ENCODE measurements around the gene IRAK3. TPM values are rescaled to one million over a fixed set of nuclear protein-coding genes. Genes with fewer than 3 reads are reported as not detected.

IRAK3 gene
- total RNA-seq, 1 donor from 2014 or later = 4.9 TPM

DNA sequence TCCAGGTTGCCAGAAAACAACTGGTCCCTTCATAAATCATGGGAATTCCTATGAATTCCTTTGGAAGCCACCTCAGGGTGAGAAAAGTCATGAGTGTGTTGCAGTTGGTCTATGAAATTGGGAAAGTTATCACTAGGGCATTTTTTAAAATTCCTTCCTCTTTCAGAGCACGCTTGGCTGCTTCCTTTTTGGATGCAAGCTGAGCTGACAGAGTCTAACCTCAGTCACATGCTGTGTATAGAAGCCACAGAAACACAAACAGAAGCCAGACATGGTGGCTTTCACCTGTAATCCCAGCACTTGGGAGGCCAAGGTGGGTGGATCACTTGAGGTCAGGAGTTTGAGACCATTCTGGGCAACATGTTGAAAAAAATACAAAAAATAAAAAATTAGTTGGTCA lies 91.5 kb downstream of the IRAK3 start:
- no peaks in the 10 kb centered on the region for H3K36me3 Mint-ChIP-seq (ENCODE audit: low read depth, unreplicated experiment)
- H3K4me3 Mint-ChIP-seq (ENCODE audit: unreplicated experiment) = no peak overlapping the region
- peaks cover 4% of the 10 kb centered on the region for H3K4me1 Mint-ChIP-seq (ENCODE audit: unreplicated experiment)
- no peaks in the 10 kb centered on the region for H3K9me3 Mint-ChIP-seq (ENCODE audit: unreplicated experiment)
- peaks cover 2% of the 10 kb centered on the region for H3K27me3 Mint-ChIP-seq (ENCODE audit: unreplicated experiment)
- no peak for DNase-seq (ENCODE audit: low spot score)
- TF ChIP-seq CTCF (IDR thresholded peaks at IDR 0.05; ENCODE audit: unreplicated experiment) = no peak
- H3K27ac Mint-ChIP-seq (ENCODE audit: unreplicated experiment) = no peak overlapping the region

GRCh38 chr12:66282244-66282643 lies 93.2 kb downstream of the IRAK3 start:
- no peak for DNase-seq (ENCODE audit: low spot score)
- TF ChIP-seq CTCF (IDR thresholded peaks at IDR 0.05; ENCODE audit: unreplicated experiment) = no peak
- H3K9me3 Mint-ChIP-seq (ENCODE audit: unreplicated experiment) = no peaks in the 10 kb centered on the region
- H3K4me3 Mint-ChIP-seq (ENCODE audit: unreplicated experiment) = no peak overlapping the region
- peaks cover 5% of the 10 kb centered on the region for H3K27me3 Mint-ChIP-seq (ENCODE audit: unreplicated experiment)
- peaks cover 4% of the 10 kb centered on the region for H3K4me1 Mint-ChIP-seq (ENCODE audit: unreplicated experiment)
- H3K36me3 Mint-ChIP-seq (ENCODE audit: low read depth, unreplicated experiment) = no peaks in the 10 kb centered on the region
- no peak overlapping the region for H3K27ac Mint-ChIP-seq (ENCODE audit: unreplicated experiment)

- no peak for TF ChIP-seq CTCF (IDR thresholded peaks at IDR 0.05; ENCODE audit: unreplicated experiment)
- Mint-ChIP-seq H3K9me3 (ENCODE audit: unreplicated experiment) (no peaks in the 10 kb centered on the region), H3K4me1 (ENCODE audit: unreplicated experiment) (no peaks in the 10 kb centered on the region), H3K27me3 (ENCODE audit: unreplicated experiment) (peaks cover 3% of the 10 kb centered on the region), H3K27ac (ENCODE audit: unreplicated experiment) (no peak overlapping the region), H3K36me3 (ENCODE audit: low read depth, unreplicated experiment) (no peaks in the 10 kb centered on the region), H3K4me3 (ENCODE audit: unreplicated experiment) (no peak overlapping the region)
- no peak for DNase-seq (ENCODE audit: low spot score)
Observed at GRCh38 chr12:66287275-66287674, 98.3 kb downstream of the IRAK3 start.

GRCh38 chr12:66288121-66288520 lies 99.1 kb downstream of the IRAK3 start:
- Mint-ChIP-seq H3K4me3 (ENCODE audit: unreplicated experiment) (no peak overlapping the region), H3K27me3 (ENCODE audit: unreplicated experiment) (peaks cover 3% of the 10 kb centered on the region), H3K27ac (ENCODE audit: unreplicated experiment) (no peak overlapping the region), H3K4me1 (ENCODE audit: unreplicated experiment) (no peaks in the 10 kb centered on the region), H3K36me3 (ENCODE audit: low read depth, unreplicated experiment) (no peaks in the 10 kb centered on the region), H3K9me3 (ENCODE audit: unreplicated experiment) (no peaks in the 10 kb centered on the region)
- no peak for DNase-seq (ENCODE audit: low spot score)
- TF ChIP-seq CTCF (IDR thresholded peaks at IDR 0.05; ENCODE audit: unreplicated experiment) = no peak

GRCh38 chr12:66289485-66289884 lies 100.5 kb downstream of the IRAK3 start:
- DNase-seq (ENCODE audit: low spot score) = no peak
- TF ChIP-seq CTCF (IDR thresholded peaks at IDR 0.05; ENCODE audit: unreplicated experiment) = no peak
- no peak overlapping the region for H3K4me3 Mint-ChIP-seq (ENCODE audit: unreplicated experiment)

More at GRCh38 chr12:66289485-66289884, 100.5 kb downstream of the IRAK3 start:
- Mint-ChIP-seq H3K4me1 (ENCODE audit: unreplicated experiment) (no peaks in the 10 kb centered on the region), H3K27me3 (ENCODE audit: unreplicated experiment) (peaks cover 3% of the 10 kb centered on the region), H3K27ac (ENCODE audit: unreplicated experiment) (no peak overlapping the region), H3K36me3 (ENCODE audit: low read depth, unreplicated experiment) (no peaks in the 10 kb centered on the region), H3K9me3 (ENCODE audit: unreplicated experiment) (no peaks in the 10 kb centered on the region)
